NCI-H2081 treated with DMSO at 0.1 percent for 48 hours (cell line): ENCODE measurements around the gene CCDC127.
"Not testable (repeated sequence)": the region's sequence is repeated elsewhere in the genome, so short reads cannot be mapped to it uniquely, and the experiment has no call there.

ENCODE experiments used
- DNase-seq: peaks from one replicate; lab custom pipeline; 2025; lab: John Stamatoyannopoulos, UW

Gene CCDC127

DNA sequence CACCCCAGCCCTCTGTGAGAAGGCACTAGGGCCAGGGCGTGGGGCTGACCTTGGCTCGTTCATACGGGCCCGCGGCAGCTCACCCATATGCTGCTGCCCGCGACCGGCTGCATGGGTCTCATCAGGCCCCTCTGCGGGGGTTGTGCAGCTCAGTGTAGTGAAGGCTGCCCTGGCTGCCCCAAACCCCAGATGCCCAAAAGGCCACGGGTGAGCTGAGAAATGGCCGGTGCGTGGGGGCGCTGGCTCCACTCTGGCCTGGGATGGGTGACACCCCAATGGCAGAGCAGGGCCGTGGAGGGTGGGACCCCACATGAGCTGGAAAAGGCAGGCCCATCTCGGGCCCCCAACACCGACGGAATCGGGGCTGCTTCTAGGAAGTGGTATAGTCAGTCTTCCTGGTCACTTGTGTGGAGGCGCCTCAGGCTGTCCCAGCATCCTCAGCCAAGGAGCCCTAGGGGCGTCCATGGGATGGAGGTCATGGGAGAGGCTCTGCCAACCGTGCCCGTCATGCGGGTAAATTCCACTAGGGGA, 46.1 kb downstream of the CCDC127 start:
- DNase-seq, result no peak

DNA sequence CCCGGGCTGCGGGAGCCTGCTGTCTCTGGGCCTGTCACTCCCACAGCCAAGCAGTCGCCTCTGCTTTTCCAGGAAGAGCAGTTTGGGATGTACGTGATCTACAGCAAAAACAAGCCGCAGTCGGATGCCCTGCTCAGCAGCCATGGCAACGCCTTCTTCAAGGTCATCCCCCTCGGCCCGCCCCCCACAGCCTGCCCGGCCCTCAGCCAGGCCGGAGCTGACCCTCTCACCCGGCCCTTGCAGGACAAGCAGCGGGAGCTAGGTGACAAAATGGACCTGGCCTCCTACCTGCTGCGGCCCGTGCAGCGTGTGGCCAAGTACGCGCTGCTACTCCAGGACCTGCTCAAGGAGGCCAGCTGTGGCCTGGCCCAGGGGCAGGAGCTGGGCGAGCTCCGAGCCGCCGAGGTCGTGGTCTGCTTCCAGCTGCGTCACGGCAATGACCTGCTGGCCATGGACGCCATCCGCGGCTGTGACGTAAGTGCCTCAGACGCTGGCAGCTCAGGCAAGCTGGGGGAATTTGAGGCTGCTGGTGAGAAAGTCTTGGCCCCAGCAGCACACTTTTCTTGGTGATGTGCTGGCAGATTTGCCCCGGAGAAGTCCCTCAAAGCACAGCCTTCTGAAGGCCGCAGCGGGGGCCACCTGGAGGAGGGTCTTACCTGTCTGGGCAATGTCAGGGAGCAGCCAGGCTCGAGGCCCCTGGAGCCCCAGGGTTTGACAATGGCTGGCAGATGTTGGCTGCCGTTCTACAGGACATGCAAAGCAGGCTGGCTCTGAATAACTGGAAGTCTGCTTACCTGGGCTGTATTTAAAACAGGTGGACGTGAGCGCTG, 46.8 kb downstream of the CCDC127 start:
- no peak for DNase-seq

DNA sequence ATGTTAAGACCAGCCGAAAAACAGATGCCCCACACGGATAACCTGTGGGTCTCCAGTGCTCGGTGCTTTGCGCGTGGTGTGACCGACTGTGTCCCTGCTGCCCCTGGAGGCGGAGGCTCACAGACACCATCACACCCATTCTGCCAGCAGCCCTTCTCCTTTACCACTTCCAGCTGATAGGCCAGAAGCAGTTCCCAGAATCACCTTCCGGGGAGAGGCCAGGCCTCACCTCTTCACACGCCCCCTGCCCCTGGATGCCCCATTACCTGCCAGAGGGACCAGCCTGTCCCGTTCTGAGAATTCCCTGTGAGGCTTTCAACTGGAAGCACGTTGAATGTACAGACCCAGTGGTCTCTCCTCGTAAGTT, 48.2 kb downstream of the CCDC127 start:
- no peak for DNase-seq

DNA sequence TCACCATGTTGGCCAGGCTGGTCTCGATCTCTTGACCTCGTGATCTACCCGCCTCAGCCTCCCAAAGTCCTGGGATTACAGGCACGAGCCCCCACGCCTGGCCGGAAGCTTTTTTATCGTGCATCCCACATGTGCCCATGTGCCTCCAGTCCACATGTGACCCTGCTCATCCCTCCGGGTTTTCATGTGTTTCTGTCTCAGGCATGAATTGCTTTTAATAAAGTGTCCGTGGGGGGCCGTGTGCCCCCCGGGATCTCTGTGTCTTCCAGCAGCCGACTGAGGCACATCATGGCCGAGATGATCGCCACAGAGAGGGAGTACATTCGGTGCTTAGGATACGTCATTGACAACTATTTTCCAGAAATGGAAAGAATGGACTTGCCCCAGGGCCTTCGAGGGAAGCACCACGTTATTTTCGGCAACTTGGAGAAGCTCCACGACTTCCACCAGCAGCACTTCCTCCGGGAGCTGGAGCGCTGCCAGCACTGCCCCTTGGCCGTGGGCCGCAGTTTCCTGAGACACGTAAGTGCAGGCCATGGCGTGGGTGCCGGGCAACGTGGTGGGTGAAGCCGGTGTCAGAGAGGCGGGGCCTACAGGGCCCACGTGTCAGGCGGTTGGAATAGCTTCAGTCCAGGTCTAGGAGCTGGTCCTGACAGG, 48.8 kb downstream of the CCDC127 start:
- DNase-seq, result no peak

DNA sequence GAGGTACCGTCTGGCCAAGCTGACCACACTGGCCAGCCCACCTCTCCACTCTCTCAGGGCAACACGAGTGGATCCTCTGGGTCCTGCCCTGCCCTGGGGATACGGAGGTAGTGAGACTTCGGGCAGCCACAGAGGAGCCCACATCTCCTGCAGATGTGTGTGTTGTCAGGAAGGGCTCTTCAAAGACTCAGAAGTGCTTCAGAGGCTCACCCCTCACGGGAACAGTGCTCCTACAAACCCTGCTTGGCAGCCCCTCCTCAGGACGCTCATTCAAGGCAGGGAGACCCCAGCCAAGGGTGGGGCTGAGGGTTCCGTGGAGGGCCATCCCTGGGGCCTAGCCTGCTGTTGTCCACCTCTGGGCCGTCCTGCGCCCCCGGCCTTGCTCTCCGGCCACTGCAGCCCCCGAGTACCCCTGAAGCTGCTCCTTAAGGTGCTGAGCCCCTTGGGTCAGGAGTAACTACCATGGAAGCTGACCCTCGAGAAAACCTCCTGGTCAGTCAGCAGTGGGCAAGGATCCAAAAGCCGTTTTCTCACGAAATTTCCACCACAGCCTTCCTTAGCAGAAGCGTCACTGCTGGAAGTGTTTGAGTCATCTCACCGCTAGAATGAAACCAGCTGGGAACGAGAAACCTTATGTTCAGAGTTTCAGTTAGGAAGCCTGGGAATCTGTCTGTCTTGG, 49.8 kb downstream of the CCDC127 start:
- no peak for DNase-seq

DNA sequence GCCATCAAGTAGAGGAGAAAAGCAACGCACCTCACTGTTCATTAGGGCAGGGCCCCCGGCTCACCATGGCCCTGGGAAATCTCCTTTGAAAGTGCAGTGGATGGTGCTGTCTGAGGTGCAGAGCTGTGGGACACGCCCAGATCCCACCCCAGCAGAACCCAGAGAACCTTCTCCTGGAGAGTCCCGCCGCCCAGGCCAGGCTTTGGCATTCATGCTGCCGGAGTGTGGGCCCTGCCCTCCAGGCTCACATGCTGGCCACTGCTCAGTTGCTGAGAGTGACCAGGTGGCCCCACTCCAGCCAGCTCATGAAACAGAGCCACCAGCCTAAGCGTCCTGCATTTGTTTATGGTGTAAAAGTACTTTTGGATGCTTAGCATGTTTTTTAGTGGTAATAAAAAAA, 50.4 kb downstream of the CCDC127 start:
- DNase-seq, result no peak

DNA sequence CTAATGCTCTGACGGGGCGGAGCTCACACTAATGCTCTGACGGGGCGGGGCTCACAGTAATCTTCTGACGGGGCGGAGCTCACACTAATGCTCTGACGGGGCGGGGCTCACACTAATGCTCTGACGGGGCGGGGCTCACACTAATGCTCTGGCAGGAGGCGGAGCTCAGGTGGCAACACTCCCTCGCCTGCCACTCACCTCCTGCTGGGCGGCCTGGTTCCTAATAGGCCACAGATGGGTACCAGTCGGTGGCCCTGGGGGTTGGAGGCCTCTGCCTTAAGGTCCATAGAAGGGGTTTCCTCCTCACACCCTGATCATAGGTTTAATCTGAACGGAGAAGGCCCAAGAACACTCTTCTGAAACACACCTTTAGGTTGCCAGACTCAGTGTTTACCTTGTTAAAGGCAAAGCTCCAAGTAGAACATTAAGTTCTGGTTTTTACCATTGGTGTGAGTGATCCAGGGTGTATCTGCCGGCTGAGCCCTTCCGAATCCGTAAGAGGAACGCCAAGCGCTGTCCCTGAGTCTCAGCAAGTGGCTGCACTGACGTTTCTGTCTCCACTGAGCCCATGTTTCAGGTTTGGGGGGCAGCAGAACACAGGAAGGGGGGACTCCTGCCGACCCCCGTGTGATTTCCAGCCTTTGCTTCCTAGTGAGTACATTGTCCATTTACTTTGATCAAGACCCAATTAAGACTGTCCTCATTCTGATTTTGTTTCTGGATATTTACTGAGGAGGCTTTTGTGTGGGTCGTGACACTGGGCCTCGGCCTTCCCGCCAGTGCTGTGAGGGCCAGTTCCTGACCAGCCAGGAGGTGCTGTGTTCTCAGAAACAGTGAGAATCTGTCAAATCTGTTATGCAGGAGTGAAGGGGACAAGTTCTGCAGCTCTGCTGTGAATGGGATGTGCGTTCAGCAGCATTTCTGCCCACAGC, 51.2 kb downstream of the CCDC127 start:
- no peak for DNase-seq

DNA sequence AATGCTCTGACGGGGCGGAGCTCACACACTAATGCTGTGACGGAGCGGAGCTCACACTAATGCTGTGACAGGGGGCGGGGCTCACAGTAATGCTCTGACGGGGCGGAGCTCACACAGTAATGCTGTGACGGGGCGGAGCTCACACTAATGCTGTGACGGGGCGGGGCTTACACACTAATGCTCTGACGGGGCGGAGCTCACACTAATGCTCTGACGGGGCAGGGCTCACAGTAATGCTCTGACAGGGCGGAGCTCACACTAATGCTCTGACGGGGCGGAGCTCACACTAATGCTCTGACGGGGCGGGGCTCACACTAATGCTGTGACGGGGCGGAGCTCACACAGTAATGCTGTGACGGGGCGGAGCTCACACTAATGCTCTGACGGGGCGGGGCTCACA, 53.2 kb downstream of the CCDC127 start:
- not testable (repeated sequence) for DNase-seq

DNA sequence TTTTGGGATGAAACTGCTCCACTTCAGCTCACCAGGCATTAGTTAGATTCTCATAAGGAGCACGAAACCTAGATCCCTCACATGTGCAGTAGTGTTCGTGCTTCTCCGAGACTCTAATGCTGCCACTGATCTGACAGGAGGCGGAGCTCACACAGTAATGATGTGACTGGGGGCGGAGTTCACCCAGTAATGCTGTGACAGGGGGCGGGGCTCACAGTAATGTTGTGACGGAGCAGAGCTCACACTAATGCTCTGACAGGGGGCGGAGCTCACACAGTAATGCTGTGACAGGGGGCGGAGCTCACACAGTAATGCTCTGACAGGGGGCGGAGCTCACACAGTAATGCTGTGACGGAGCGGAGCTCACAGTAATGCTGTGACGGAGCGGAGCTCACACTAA, 53.7 kb downstream of the CCDC127 start:
- DNase-seq, result no peak

DNA sequence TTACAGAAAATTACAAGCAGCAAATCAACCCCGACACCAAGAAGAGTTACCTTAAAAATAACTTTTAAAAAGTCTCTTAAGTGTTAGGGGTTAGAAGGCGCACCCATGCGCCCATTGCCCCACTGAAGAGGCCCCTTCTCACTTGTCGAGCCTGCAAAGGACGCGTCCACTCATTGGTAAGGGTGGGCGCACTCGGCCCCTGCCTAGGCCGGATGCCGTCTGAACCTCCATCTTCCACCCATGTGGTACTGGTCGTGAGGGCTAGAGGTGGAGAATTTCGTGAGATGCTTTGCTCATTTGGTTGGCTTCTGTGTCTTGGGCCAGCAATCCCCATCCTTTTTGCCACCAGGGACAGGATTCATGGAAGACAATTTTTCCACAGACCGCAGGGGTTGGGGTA, 54.1 kb downstream of the CCDC127 start:
- no peak for DNase-seq

DNA sequence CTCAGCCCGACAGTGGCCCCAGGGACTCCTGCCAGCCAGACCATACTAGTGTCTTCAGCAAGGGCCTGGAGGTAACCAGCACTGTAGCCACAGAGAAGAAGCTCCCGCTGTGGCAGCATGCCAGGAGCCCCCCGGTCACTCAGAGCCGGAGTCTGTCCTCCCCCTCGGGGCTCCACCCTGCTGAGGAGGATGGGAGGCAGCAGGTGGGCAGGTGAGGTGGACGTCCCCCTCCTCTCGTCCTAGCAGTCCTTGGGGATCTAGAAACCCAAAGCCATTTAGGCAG, 54.7 kb downstream of the CCDC127 start:
- DNase-seq, result no peak

DNA sequence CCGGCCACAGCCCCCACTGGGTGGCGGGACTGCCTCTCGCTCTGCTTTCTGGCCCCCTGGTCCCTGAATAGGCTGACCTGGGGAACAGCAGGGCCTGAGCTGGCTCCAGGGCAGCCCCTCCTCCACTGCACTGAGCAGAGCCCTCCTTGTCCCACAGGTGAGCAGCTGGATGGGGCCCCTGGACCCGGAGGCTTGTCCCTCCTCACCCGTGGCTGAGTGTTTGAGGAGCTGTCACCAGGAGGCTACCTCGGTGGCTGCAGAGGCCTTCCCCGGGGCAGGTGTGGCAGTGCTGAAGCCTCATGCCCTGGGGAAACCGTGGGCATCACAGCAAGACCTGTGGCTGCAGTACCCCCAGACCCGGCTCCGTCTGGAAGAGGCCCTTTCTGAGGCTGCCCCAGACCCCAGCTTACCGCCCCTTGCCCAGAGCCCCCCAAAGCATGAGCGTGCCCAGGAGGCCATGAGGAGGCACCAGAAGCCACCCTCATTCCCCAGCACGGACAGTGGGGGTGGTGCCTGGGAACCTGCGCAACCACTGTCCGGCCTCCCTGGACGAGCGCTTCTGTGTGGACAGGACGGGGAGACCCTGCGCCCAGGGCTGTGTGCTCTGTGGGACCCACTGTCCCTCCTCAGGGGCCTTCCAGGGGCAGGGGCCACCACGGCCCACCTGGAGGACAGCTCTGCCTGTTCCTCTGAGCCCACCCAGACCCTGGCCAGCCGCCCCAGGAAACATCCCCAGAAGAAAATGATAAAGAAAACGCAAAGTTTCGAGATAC, 55.2 kb downstream of the CCDC127 start:
- no peak for DNase-seq

DNA sequence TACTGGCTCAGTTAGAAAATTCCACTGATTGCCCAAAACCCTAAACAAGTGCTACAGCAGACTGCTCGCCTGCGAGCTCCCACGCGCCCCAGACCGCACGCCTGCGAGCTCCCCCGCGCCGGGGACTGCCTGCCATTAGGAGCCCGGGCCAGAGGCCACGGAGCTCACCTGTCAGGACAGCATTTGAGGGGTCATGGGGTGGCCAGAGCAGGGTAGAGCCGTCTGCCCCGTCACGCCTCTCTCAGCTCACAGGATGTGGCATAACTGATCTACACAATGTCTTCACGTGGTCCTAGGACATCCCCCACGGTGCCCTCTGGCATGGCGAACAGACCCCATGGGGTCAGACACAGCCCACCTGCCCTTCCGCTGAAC, 55.8 kb downstream of the CCDC127 start:
- no peak for DNase-seq

DNA sequence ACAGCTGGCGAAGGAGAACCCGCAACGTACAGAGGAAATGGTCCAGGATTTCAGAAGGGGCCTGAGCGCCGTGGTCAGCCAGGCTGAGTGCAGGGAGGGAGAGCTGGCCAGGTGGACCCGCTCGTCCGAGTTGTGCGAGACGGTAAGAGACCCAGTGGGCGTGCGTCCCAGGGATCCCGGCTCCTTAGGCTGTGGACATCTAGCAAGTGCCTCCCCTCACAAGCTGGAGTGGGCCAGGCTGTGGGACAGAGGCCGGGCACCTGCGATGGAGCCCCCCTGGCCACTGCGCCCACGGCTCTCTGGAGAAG, 56.2 kb downstream of the CCDC127 start:
- DNase-seq, result no peak

DNA sequence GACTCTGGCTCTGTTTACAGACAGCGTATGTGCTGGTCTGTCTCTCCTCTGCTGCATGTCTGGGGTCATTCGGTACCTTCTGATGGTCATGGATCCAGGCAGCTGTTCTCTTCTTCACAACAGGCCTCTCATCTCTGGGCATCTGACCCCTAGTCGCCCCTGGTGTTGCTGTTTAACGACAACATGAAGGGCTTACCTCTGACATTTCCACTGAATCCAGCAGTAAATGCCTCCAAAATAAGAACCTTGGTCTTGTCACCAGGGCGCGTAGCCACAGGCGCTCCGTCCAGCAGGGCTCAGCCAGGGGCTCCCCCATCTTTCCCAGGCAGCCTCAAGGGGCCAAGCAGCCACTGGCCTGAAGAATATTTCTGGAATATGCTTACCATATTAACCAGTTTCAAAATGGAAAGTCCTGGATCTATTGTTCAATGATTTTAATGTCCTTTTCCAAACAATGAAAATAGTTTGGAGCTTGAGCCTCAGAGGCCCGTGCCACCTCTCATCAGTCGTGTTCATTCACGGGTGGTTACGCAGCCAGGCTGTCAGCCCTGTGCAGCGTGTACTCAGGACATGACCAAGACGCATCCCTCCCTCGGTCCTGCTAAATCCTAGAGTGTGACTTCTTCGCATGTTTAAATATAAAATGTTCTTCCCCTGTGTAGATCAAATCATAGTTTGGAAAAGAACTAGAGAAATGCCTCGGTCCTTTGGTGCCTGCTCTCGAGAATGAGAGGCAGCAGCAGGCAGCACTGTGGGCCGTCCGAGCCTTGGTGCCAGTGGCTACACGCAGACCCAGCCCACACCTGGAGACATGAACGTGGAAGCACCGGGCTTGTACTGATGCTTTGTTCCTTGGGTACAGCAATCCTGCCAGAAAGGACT, 56.8 kb downstream of the CCDC127 start:
- no peak for DNase-seq

DNA sequence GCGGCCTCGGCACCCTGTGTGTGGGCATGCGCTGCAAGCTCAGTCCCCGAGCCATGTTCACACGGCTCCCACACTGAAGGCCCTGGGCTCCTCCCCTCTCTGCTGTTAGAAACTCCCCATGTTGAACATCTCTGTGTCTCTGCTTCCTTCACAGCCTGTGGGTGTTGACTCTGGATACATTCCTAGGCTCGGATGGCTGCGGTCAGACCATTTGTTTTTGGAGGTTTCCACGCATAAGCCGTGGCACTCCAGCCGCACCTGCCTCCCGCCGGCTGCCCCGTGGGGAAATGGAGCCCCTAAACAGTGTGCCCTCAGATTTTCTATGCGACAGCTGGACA, 57.8 kb downstream of the CCDC127 start:
- DNase-seq, result no peak

DNA sequence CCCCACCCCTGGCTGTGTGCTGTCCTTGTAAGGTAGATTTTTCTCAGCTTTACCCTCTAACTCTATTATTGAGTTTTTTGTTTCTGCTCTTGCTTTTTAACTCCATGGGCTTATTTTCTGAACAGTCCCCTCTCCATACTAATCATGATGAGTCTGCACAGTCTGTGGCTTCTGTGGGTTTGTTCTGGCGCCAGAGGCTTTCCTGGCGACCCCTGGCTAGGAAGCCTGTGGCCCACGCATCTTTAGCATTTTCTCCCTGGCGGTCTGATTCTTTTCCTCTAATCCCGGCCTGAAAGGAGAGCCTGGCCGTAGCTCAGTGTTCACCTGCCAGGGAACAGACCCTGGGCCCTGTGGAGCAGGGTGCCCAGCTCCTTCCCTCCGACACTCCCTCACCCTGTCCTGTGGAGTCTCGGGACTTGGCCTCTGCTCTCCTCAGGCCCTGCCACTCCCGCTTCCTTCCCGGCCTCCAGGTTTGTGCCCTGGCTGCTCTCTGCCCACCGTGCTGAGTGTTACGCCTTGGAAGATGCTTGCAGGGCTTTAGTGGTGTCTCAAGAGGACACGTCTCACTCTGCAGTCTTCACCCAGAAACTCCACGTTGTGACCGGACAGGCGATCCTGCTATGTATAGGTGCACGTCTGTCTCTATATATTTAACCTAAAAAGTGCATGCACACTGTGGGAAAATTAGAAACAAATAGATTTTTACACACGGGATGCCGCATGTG, 58.3 kb downstream of the CCDC127 start:
- no peak for DNase-seq

DNA sequence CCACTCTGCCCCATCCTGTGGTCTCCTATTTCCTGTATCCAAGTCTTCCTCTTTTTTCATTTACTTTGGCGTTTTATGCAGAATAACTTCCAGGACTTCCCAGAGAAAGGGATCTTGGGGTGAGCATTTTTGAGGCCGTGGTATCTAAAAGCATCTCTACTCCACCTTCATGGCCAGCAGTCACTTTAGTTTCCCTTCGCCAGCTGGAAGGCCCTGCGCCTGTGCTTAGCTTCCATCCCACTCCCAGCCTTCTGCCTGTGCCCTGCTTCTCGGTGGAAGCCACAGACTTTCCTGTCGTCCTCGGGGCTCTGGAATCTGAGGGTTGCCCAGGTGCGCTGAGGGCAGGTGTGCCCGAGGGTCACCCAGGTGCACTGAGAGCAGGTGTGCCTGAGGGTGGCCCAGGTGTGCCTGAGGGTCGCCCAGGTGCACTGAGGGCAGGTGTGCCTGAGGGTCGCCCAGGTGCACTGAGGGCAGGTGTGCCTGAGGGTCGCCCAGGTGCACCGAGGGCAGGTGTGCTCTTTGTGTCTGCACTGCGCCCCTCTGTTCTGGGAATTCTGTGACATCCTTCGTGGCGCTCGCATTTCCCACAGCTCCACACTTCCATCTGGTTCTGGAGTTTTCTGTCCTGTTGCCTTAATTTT, 59.0 kb downstream of the CCDC127 start:
- no peak for DNase-seq

DNA sequence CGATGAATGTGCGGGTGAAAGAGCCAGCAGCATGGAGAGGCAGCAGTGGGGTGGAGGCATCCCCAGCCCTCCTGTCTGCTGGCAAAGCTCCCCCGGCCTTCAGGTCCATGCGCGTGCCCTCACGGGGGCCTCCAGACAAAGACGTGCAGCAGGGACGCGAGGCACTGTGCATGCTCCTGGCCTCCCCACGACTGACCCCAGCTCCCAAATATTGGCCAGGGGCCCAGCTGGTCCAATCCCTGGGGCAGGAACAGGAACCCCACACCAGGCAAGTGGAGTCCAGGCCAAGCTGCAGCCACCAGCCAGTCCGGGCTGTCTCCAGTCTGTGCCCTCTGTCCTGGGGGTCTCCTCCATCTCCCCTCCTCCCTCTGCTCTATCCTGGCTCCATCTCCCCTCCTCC, 60.2 kb downstream of the CCDC127 start:
- no peak for DNase-seq
